ENCODE measurements around the gene ZNF276.

- TF ChIP-seq CTCF (IDR thresholded peaks at IDR 0.05) (no peak), POLR2A (IDR thresholded peaks at IDR 0.05; ENCODE audit: low read depth) (no peak), EP300 (IDR thresholded peaks at IDR 0.05) (no peak), POLR2AphosphoS5 (IDR thresholded peaks at IDR 0.05) (no peak)
Observed at GRCh38 chr16:89759746-89760340, 38.5 kb downstream of the ZNF276 start.
